DND-41 (cell line): ENCODE data around the gene TEX30.
A peak's percentile ranks its signal among the peaks of the same experiment; 100 is the strongest.
"Not testable (repeated sequence)": the region's sequence is repeated elsewhere in the genome, so short reads cannot be mapped to it uniquely, and the experiment has no call there.

Experiments
- ATAC-seq: fragments of 200-7000 bp; cut with Tn5 transposase; 3 replicates; pipeline ENCODE4 v1.9.1; 2021; ENCODE audit warnings: low read depth; ENCODE audit not compliant: insufficient read depth
- DNase-seq: peaks from one replicate; pipeline ENCODE4 v3.0.0-alpha.2; 2020
- H2AFZ ChIP-seq: 2 replicates; pipeline ENCODE4 v1.6.0; 2012; ENCODE audit warnings: low read depth, low read length
- H3K27ac ChIP-seq: 2 replicates; pipeline ENCODE4 v1.5.1; 2012; ENCODE audit warnings: low read length, inconsistent platforms
- H3K27me3 ChIP-seq: fragments of 200-600 bp; sonication (generic); 2 replicates; pipeline ENCODE4 v1.6.0; 2012; ENCODE audit warnings: low read length, mild to moderate bottlenecking, inconsistent platforms; ENCODE audit not compliant: insufficient read depth, poor library complexity
- H3K36me3 ChIP-seq: 2 replicates; pipeline ENCODE4 v1.5.1; 2012; ENCODE audit warnings: low read length, inconsistent platforms; ENCODE audit not compliant: insufficient read depth
- H3K4me1 ChIP-seq: 2 replicates; pipeline ENCODE4 v1.5.1; 2012; ENCODE audit warnings: mild to moderate bottlenecking, low read length; ENCODE audit not compliant: insufficient read depth
- H3K4me2 ChIP-seq: 2 replicates; pipeline ENCODE4 v1.6.0; 2012; ENCODE audit warnings: mild to moderate bottlenecking, moderate library complexity, low read length, inconsistent platforms; ENCODE audit not compliant: insufficient read depth
- H3K4me3 ChIP-seq, 2 experiments: fragments of 200-600 bp in 1 of 2; shearing (Covaris generic) in 1 of 2; 2 replicates each; pipeline ENCODE4 v1.5.1; 2012 to 2016; ENCODE audit warnings: inconsistent platforms in 2 of 2, low read length in 2 of 2, mild to moderate bottlenecking in 2 of 2, low read depth in 1 of 2, moderate library complexity in 1 of 2
- H3K79me2 ChIP-seq: 2 replicates; pipeline ENCODE4 v1.6.0; 2012; ENCODE audit warnings: low read length, inconsistent platforms; ENCODE audit not compliant: insufficient read depth
- H3K9ac ChIP-seq: 2 replicates; pipeline ENCODE4 v1.6.0; 2012; ENCODE audit warnings: low read depth, mild to moderate bottlenecking, inconsistent platforms, low read length, moderate library complexity
- H3K9me3 ChIP-seq: 2 replicates; pipeline ENCODE4 v1.5.1; 2012; ENCODE audit warnings: low read length, moderate library complexity, mild to moderate bottlenecking, inconsistent platforms; ENCODE audit not compliant: insufficient read depth, severe bottlenecking
- H4K20me1 ChIP-seq: 2 replicates; pipeline ENCODE4 v1.6.0; 2012; ENCODE audit warnings: low read length; ENCODE audit not compliant: insufficient read depth
- EZH2 ChIP-seq: IDR thresholded peaks from 3 replicates; pipeline ENCODE4 v1.6.1; 2012; ENCODE audit warnings: borderline replicate concordance, low read depth, mild to moderate bottlenecking, moderate library complexity, low read length, inconsistent platforms; ENCODE audit not compliant: severe bottlenecking
- TF ChIP-seq, protein P1 (sequence below): IDR thresholded peaks from 2 replicates; pipeline ENCODE4 v1.5.1; 2012; ENCODE audit warnings: borderline replicate concordance, low read length, moderate library complexity, mild to moderate bottlenecking; ENCODE audit not compliant: poor library complexity, severe bottlenecking; ENCODE audit errors: extremely low read depth

TEX30 gene

DNA sequence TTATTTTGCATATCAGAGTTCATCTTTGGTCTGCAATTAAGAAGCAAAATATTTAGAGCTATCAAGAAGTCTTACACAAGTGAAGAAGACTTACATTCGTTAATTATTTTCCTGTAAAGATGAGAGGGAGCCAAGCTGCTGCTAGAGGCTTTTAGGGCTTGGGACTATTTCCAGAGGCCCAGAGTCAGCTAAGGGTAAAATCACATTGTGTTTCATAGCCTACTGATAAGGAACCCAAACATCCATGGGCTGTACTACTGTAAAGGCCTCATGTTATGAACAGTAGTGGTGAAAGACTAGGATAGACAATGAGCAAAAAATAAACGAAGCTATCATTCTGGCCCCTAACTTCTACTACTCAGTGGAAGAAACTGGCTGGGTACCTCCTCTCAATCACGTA is 10.9 kb upstream of the TEX30 start:
- Histone ChIP-seq H4K20me1 (no peaks in the 10 kb centered on the region), H2AFZ (no peak overlapping the region; the same call in 1 of the 2 replicates), H3K27me3 (no peaks in the 10 kb centered on the region), H3K9me3 (no peaks in the 10 kb centered on the region), H3K4me1 (peaks cover 15% of the 10 kb centered on the region), H3K4me2 (no peak overlapping the region), H3K27ac (no peak overlapping the region), H3K9ac (no peak overlapping the region), H3K4me3 (no peak overlapping the region), H3K79me2 (no peaks in the 10 kb centered on the region), H3K36me3 (no peaks in the 10 kb centered on the region)
- DNase-seq (no peak), ATAC-seq (no peak)
- TF ChIP-seq, protein P1, sequence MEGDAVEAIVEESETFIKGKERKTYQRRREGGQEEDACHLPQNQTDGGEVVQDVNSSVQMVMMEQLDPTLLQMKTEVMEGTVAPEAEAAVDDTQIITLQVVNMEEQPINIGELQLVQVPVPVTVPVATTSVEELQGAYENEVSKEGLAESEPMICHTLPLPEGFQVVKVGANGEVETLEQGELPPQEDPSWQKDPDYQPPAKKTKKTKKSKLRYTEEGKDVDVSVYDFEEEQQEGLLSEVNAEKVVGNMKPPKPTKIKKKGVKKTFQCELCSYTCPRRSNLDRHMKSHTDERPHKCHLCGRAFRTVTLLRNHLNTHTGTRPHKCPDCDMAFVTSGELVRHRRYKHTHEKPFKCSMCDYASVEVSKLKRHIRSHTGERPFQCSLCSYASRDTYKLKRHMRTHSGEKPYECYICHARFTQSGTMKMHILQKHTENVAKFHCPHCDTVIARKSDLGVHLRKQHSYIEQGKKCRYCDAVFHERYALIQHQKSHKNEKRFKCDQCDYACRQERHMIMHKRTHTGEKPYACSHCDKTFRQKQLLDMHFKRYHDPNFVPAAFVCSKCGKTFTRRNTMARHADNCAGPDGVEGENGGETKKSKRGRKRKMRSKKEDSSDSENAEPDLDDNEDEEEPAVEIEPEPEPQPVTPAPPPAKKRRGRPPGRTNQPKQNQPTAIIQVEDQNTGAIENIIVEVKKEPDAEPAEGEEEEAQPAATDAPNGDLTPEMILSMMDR: no peak
- no peak for TF ChIP-seq EZH2

DNA sequence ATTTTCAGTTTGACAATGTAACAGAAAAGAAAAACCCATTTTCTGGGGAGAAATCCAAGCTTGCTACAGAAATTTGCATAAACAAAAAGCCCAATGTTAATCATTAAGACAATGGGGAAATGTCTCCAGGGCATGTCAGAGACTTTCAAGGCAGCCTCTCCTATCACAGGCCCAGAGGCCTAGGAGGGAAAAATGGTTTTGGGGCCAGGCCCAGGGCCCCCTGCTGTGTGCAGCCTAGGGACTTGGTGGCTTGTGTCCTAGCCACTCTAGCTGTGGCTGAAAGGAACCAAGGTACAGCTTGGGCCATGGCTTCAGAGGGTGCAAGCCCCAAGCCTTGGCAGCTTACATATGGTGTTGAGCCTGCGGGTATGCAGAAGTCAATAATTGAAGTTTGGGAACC is 8.0 kb upstream of the TEX30 start:
- H3K27me3 ChIP-seq: no peaks in the 10 kb centered on the region
- H3K4me1 ChIP-seq: peaks cover 27% of the 10 kb centered on the region
- DNase-seq (no peak), ATAC-seq (no peak)
- no peak overlapping the region for H2AFZ ChIP-seq
- no peak overlapping the region for H3K27ac ChIP-seq
- H4K20me1 ChIP-seq: no peaks in the 10 kb centered on the region
- no peaks in the 10 kb centered on the region for H3K79me2 ChIP-seq
- TF ChIP-seq, protein P1: no peak
- no peak for TF ChIP-seq EZH2
- H3K4me2 ChIP-seq: no peak overlapping the region
- no peaks in the 10 kb centered on the region for H3K36me3 ChIP-seq
- H3K9ac ChIP-seq: no peak overlapping the region
- H3K9me3 ChIP-seq: no peaks in the 10 kb centered on the region
- H3K4me3 ChIP-seq: no peak overlapping the region

DNA sequence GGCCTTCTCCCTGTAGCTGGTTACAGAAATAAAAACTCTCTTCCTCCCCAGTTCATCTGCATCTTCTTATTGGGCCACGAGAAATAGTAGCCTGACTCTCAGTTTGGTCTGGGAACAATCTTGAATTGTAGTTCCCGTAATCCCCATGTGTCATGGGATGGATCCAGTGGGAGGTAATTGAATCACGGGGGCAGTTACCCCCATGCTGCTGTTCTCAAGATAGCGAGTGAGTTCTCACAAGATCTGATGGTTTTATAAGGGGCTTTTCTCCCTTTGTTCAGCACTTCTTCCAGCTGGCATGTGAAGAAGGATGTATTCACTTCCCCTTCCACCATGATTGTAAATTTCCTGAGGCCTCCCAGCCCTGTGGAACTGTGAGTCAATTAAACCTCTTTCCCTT is 7.1 kb upstream of the TEX30 start:
- not testable (repeated sequence) for H3K36me3 ChIP-seq, H3K4me3 ChIP-seq, H4K20me1 ChIP-seq, H3K9me3 ChIP-seq, H3K9ac ChIP-seq, DNase-seq, H3K4me2 ChIP-seq, H3K27ac ChIP-seq, H3K79me2 ChIP-seq, H3K27me3 ChIP-seq, H2AFZ ChIP-seq, ATAC-seq
- peaks cover 27% of the 10 kb centered on the region for H3K4me1 ChIP-seq

DNA sequence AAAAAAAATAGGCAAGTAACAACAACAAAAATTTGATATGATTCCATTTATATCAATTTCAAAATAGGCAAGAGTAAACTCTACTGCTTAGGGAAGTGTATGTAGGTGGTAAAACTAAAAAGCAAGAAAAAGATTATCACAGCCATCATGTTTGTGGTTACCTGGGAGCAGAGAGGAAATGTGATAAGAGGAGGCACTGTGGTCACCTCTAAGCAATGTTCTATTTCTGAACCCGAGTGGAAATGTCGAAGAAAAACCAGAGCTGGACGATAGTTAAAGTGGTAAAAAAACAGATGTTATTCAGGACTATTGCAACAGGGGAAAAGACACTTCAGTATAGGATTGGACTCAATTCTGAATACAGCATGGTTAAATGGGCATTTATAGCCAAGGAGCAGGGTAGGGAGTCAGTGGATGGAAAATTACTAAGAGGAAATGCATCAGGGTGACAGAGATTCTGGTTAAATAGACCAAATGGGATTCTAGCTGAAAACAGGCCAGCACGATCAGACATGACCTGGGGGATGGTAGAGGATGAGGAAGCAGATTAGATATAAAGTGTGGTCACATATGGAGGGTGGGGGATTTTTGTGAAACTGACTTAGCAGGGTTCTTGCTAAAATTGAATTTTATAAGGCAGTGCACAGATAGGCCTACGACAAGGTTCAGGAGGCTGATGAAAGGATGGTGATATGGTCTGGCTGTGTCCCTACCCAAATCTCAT is 6.0 kb upstream of the TEX30 start:
- peak overlapping the region; percentile 50 for H3K4me2 ChIP-seq

More for the DNA sequence above, 6.0 kb upstream of the TEX30 start:
- TF ChIP-seq EZH2: no peak
- TF ChIP-seq, protein P1: no peak
- Histone ChIP-seq H3K9me3 (no peaks in the 10 kb centered on the region), H3K27me3 (no peaks in the 10 kb centered on the region), H3K4me1 (peaks cover 32% of the 10 kb centered on the region), H4K20me1 (no peaks in the 10 kb centered on the region), H3K9ac (peak overlapping the region; percentile 17; the same call in 1 of the 2 replicates), H2AFZ (peak overlapping the region; percentile 38; the same call in 1 of the 2 replicates), H3K79me2 (no peaks in the 10 kb centered on the region), H3K36me3 (no peaks in the 10 kb centered on the region), H3K27ac (peak overlapping the region; percentile 67), H3K4me3 (no peak overlapping the region)
- DNase-seq: peak; percentile 45
- ATAC-seq: peak; percentile 80
